Measurements from ENCODE around the gene EVI5. TPM values are rescaled to one million over a fixed set of nuclear protein-coding genes. Genes with fewer than 3 reads are reported as not detected.

The EVI5 gene
- total RNA-seq, 2 donors from 2014 or later = 20.8 to 29.0 TPM

DNA sequence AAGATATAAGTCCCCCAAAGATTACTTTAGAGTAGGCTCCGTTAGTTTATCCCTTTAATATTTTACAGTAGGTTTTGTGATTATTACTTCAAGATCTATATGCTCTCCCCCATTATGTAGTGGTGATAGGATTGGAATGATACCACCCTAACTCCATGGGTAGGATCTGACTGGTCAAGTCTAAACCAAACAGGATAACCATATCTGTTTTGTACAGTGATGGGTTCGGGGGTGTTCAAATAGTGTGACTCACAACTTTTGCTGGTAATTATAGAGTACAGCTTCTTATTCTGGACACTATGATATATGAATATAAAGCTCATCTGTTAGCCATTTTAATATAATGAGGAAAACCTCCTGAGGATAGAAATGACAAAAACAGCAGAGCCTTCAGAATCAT lies 212.4 kb downstream of the EVI5 start:
- H3K9me3 Mint-ChIP-seq = no peaks in the 10 kb centered on the region
- no peaks in the 10 kb centered on the region for H3K4me1 Mint-ChIP-seq
- no peak for DNase-seq
- H3K36me3 ChIP-seq (ENCODE audit: control insufficient read depth, insufficient read depth, low read length) = no peaks in the 10 kb centered on the region
- TF ChIP-seq, protein P1, sequence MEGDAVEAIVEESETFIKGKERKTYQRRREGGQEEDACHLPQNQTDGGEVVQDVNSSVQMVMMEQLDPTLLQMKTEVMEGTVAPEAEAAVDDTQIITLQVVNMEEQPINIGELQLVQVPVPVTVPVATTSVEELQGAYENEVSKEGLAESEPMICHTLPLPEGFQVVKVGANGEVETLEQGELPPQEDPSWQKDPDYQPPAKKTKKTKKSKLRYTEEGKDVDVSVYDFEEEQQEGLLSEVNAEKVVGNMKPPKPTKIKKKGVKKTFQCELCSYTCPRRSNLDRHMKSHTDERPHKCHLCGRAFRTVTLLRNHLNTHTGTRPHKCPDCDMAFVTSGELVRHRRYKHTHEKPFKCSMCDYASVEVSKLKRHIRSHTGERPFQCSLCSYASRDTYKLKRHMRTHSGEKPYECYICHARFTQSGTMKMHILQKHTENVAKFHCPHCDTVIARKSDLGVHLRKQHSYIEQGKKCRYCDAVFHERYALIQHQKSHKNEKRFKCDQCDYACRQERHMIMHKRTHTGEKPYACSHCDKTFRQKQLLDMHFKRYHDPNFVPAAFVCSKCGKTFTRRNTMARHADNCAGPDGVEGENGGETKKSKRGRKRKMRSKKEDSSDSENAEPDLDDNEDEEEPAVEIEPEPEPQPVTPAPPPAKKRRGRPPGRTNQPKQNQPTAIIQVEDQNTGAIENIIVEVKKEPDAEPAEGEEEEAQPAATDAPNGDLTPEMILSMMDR (conservative IDR thresholded peaks at IDR 0.05) = no peak
- no peaks in the 10 kb centered on the region for H3K4me1 ChIP-seq (ENCODE audit: control insufficient read depth, insufficient read depth, low read length)
- no peak overlapping the region for H3K4me3 Mint-ChIP-seq
- H3K27me3 Mint-ChIP-seq (ENCODE audit: insufficient read depth) = no peaks in the 10 kb centered on the region
- WGBS, 2 experiments (ENCODE audit: insufficient coverage in 1 of 2, insufficient read length in 1 of 2) = 78% methylated on average over 2 of the region's 2 CpGs; no CpG with 5 or more reads in 1 of the 2 experiments
- no peaks in the 10 kb centered on the region for H3K27me3 ChIP-seq (ENCODE audit: control insufficient read depth, insufficient read depth, low read length, poor library complexity, severe bottlenecking)
- no peak overlapping the region for H3K4me3 ChIP-seq (ENCODE audit: low read length)
- no peaks in the 10 kb centered on the region for H3K9me3 ChIP-seq (ENCODE audit: control insufficient read depth, low read length)
- H3K36me3 Mint-ChIP-seq (ENCODE audit: low read depth) = no peaks in the 10 kb centered on the region
- no peak overlapping the region for H3K27ac Mint-ChIP-seq
- no peak overlapping the region for H3K27ac ChIP-seq (ENCODE audit: low read depth, low read length)
- no peak overlapping the region for H3K9ac ChIP-seq (ENCODE audit: extremely low read depth, low read length, poor library complexity, severe bottlenecking)

DNA sequence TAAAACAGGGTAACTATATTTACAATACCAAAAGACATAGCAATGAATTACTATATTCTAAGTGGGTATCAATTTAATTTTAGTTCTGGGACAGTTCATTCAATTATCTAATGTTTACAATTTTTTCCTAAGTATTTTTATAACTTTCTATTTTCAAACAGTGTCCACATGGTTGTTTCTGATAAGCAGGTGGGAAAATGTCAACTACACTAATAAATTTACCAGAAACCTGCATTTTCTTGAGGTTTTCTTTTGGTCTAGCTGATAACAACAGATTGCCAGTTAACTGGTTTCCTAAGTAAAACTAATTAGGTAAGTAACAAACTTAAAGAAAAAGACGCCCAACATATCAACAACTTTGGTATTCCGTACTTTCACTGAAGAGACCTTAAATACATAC lies 213.3 kb downstream of the EVI5 start:
- Histone ChIP-seq H3K36me3 (ENCODE audit: control insufficient read depth, insufficient read depth, low read length) (no peaks in the 10 kb centered on the region), H3K4me1 (ENCODE audit: control insufficient read depth, insufficient read depth, low read length) (no peaks in the 10 kb centered on the region), H3K27me3 (ENCODE audit: control insufficient read depth, insufficient read depth, low read length, poor library complexity, severe bottlenecking) (no peaks in the 10 kb centered on the region), H3K27ac (ENCODE audit: low read depth, low read length) (no peak overlapping the region), H3K9ac (ENCODE audit: extremely low read depth, low read length, poor library complexity, severe bottlenecking) (no peak overlapping the region), H3K9me3 (ENCODE audit: control insufficient read depth, low read length) (no peaks in the 10 kb centered on the region), H3K4me3 (ENCODE audit: low read length) (no peak overlapping the region)
- no peak overlapping the region for H3K4me3 Mint-ChIP-seq
- H3K27ac Mint-ChIP-seq = no peak overlapping the region
- H3K4me1 Mint-ChIP-seq = no peaks in the 10 kb centered on the region
- 91% methylated on average over 2 of the region's 2 CpGs; no CpG with 5 or more reads in 1 of the 2 experiments for WGBS, 2 experiments (ENCODE audit: insufficient coverage in 1 of 2, insufficient read length in 1 of 2)
- TF ChIP-seq, protein P1 (conservative IDR thresholded peaks at IDR 0.05) = no peak
- no peaks in the 10 kb centered on the region for H3K27me3 Mint-ChIP-seq (ENCODE audit: insufficient read depth)
- H3K36me3 Mint-ChIP-seq (ENCODE audit: low read depth) = no peaks in the 10 kb centered on the region
- no peaks in the 10 kb centered on the region for H3K9me3 Mint-ChIP-seq
- DNase-seq = no peak

GRCh38 chr1:92567211-92567868 lies 217.6 kb downstream of the EVI5 start:
- TF ChIP-seq, protein P1 (conservative IDR thresholded peaks at IDR 0.05) = no peak
- Mint-ChIP-seq H3K4me1 (no peaks in the 10 kb centered on the region), H3K4me3 (no peak overlapping the region), H3K36me3 (ENCODE audit: low read depth) (no peaks in the 10 kb centered on the region), H3K27ac (no peak overlapping the region), H3K9me3 (no peaks in the 10 kb centered on the region), H3K27me3 (ENCODE audit: insufficient read depth) (no peaks in the 10 kb centered on the region)
- H3K36me3 ChIP-seq (ENCODE audit: control insufficient read depth, insufficient read depth, low read length) = no peaks in the 10 kb centered on the region
- WGBS, 2 experiments (ENCODE audit: insufficient coverage in 1 of 2, insufficient read length in 1 of 2) = 83 to 91% methylated on average over 1 of the region's 1 CpG
- no peak overlapping the region for H3K4me3 ChIP-seq (ENCODE audit: low read length)
- H3K9me3 ChIP-seq (ENCODE audit: control insufficient read depth, low read length) = no peaks in the 10 kb centered on the region
- no peaks in the 10 kb centered on the region for H3K27me3 ChIP-seq (ENCODE audit: control insufficient read depth, insufficient read depth, low read length, poor library complexity, severe bottlenecking)
- no peak overlapping the region for H3K27ac ChIP-seq (ENCODE audit: low read depth, low read length)
- H3K9ac ChIP-seq (ENCODE audit: extremely low read depth, low read length, poor library complexity, severe bottlenecking) = no peak overlapping the region
- DNase-seq = no peak
- H3K4me1 ChIP-seq (ENCODE audit: control insufficient read depth, insufficient read depth, low read length) = no peaks in the 10 kb centered on the region

Data from endodermal cell (in vitro differentiated cells).